NT2/D1 (cell line): ENCODE measurements around the gene FIBIN.

ENCODE experiments used
- SUZ12 ChIP-seq: IDR thresholded peaks from 2 replicates; pipeline ENCODE4 v1.6.1; 2011; ENCODE audit not compliant: insufficient read length, insufficient read depth; ENCODE audit errors: extremely low read depth
- YY1 ChIP-seq: IDR thresholded peaks from 2 replicates; pipeline ENCODE4 v1.6.1; 2011; ENCODE audit not compliant: insufficient read length, insufficient read depth
- ZNF274 ChIP-seq: IDR thresholded peaks from 2 replicates; pipeline ENCODE4 v1.6.1; 2011; ENCODE audit warnings: mild to moderate bottlenecking, low read depth, low read length

- TF ChIP-seq YY1 = no peak
- no peak for TF ChIP-seq SUZ12
- TF ChIP-seq ZNF274 = no peak
Measured at GRCh38 chr11:27020751-27021150, 26.8 kb downstream of the FIBIN start.
